HepG2 (cell line): ENCODE results near the gene SLC15A3. TPM values are rescaled to one million over a fixed set of nuclear protein-coding genes. Genes with fewer than 3 reads are reported as not detected.

Source experiments
- ATAC-seq: fragments of 200-7000 bp; cut with Tn5 transposase; 3 replicates; pipeline ENCODE4 v1.9.1; 2020; ENCODE audit warnings: mild to moderate bottlenecking, moderate library complexity
- BruUV-seq: library from RNA; stranded (reverse); fragments of 400-500 nt; replicated peaks from 2 replicates; lab custom pipeline; 2021; lab: Mats Ljungman, UMichigan
- CTCF ChIA-PET: fragments of 300-600 bp; formaldehyde crosslinking; extraction: SDS; loops from one replicate; lab custom pipeline; 2021; ENCODE audit warnings: low total read pairs, inconsistent platforms, low intra/inter-chr PET ratio; lab: Yijun Ruan, JAX
- POLR2A ChIA-PET: fragments of 350-600 bp; sonication (Branson Sonifier 250); formaldehyde crosslinking; loops from one replicate; lab custom pipeline; 2020; ENCODE audit warnings: antibody characterized with exemption, inconsistent platforms; lab: Yijun Ruan, JAX
- DNase-seq: peaks from one replicate; pipeline ENCODE4 v3.0.0-alpha.2; 2015; ENCODE audit warnings: low spot score
- FAIRE-seq: peaks from 3 replicates; lab custom pipeline; 2011; peaks lifted over from hg19 to GRCh38; lab: Jason Lieb, UNC
- H2AFZ ChIP-seq: one replicate; pipeline ENCODE4 v1.6.1; 2011; ENCODE audit warnings: low read length, inconsistent platforms
- H3K27ac ChIP-seq: fragments of 300-600 bp; 3 replicates; pipeline ENCODE4 v1.8.0; 2011; ENCODE audit warnings: mixed run types, mild to moderate bottlenecking, mixed read lengths, low read length, inconsistent platforms; ENCODE audit not compliant: insufficient read depth; ENCODE audit errors: extremely low read length
- H3K27me3 ChIP-seq, 2 experiments: fragments of 200-600 bp in 1 of 2; 2 replicates in 1 of 2; 3 replicates in 1 of 2; pipeline versions ENCODE4 v1.6.0 to v1.8.0; 2011; ENCODE audit warnings: low read length in 2 of 2, mild to moderate bottlenecking in 2 of 2, moderate library complexity in 2 of 2, inconsistent platforms in 1 of 2; ENCODE audit not compliant: insufficient read depth in 2 of 2, control insufficient read depth in 1 of 2
- H3K36me3 ChIP-seq, 2 experiments: fragments of 200-600 bp in 1 of 2; replicated peaks in 1 of 2; 2 replicates in 1 of 2; 3 replicates in 1 of 2; pipeline versions ENCODE4 v1.5.1 to v1.8.0; 2011; ENCODE audit warnings: low read length in 2 of 2, inconsistent platforms in 1 of 2; ENCODE audit not compliant: insufficient read depth in 2 of 2, control insufficient read depth in 1 of 2
- H3K4me1 ChIP-seq: 2 replicates; pipeline ENCODE4 v1.5.1; 2012; ENCODE audit warnings: low read length, inconsistent platforms; ENCODE audit not compliant: insufficient read depth
- H3K4me2 ChIP-seq: 2 replicates; pipeline ENCODE4 v1.6.0; 2011; ENCODE audit warnings: low read depth, low read length, inconsistent platforms
- H3K4me3 ChIP-seq, 3 experiments: fragments of 200-600 bp in 1 of 3; sonication (generic), shearing (Covaris generic) in 1 of 3; replicated peaks in 1 of 3; 2 replicates each; pipeline ENCODE4 v1.5.1; 2011 to 2016; ENCODE audit warnings: low read length in 3 of 3, inconsistent platforms in 2 of 3, low read depth in 2 of 3, mild to moderate bottlenecking in 2 of 3, control low read depth in 1 of 3, mixed read lengths in 1 of 3; ENCODE audit not compliant: insufficient read depth in 1 of 3
- H3K79me2 ChIP-seq: one replicate; pipeline ENCODE4 v1.6.1; 2011; ENCODE audit warnings: low read length, inconsistent platforms; ENCODE audit not compliant: insufficient read depth
- H3K9ac ChIP-seq: 2 replicates; pipeline ENCODE4 v1.6.0; 2011; ENCODE audit warnings: mild to moderate bottlenecking, low read depth, low read length, inconsistent platforms; ENCODE audit not compliant: insufficient read depth
- H3K9me3 ChIP-seq: 2 replicates; pipeline ENCODE4 v1.5.1; 2012; ENCODE audit warnings: mild to moderate bottlenecking, low read length
- H4K20me1 ChIP-seq: 2 replicates; pipeline ENCODE4 v1.6.0; 2011; ENCODE audit warnings: inconsistent platforms, mild to moderate bottlenecking, low read length, moderate library complexity; ENCODE audit not compliant: insufficient read depth
- ARID2 ChIP-seq: sonication (generic); formaldehyde crosslinking; IDR thresholded peaks from 2 replicates; pipeline ENCODE4 v1.8.1; 2022; ENCODE audit warnings: mild to moderate bottlenecking, missing genetic modification reagents, borderline replicate concordance
- GATAD1 ChIP-seq: IDR thresholded peaks from 2 replicates; pipeline ENCODE4 v1.6.1; 2016; ENCODE audit warnings: missing genetic modification reagents, missing compliant biosample characterization
- HHEX ChIP-seq: IDR thresholded peaks from 2 replicates; pipeline ENCODE4 v1.6.1; 2016; ENCODE audit warnings: control low read depth
- HIVEP1 ChIP-seq: sonication (generic); formaldehyde crosslinking; IDR thresholded peaks from 2 replicates; pipeline ENCODE4 v1.4.0; 2020; ENCODE audit warnings: mild to moderate bottlenecking, missing genetic modification reagents
- KLF13 ChIP-seq: sonication (generic); formaldehyde crosslinking; IDR thresholded peaks from 2 replicates; pipeline ENCODE4 v1.4.0; 2020; ENCODE audit warnings: mild to moderate bottlenecking, missing genetic modification reagents
- MEF2D ChIP-seq: sonication (generic); formaldehyde crosslinking; IDR thresholded peaks from 2 replicates; pipeline ENCODE4 v1.5.1; 2020; ENCODE audit warnings: mild to moderate bottlenecking, missing genetic modification reagents
- MIXL1 ChIP-seq: IDR thresholded peaks from 2 replicates; pipeline ENCODE4 v1.6.1; 2016
- PHF20 ChIP-seq: sonication (generic); formaldehyde crosslinking; IDR thresholded peaks from 2 replicates; pipeline ENCODE4 v1.5.0; 2020; ENCODE audit warnings: mild to moderate bottlenecking, missing genetic modification reagents
- POLR2AphosphoS2 ChIP-seq: IDR thresholded peaks from 2 replicates; pipeline ENCODE4 v1.6.1; 2011; ENCODE audit warnings: low read depth, low read length, improper control_type of control experiment
- SCMH1 ChIP-seq: sonication (generic); formaldehyde crosslinking; IDR thresholded peaks from 2 replicates; pipeline ENCODE4 v1.9.0; 2021; ENCODE audit warnings: missing genetic modification reagents, mild to moderate bottlenecking, borderline replicate concordance
- ZFP1 ChIP-seq: IDR thresholded peaks from 2 replicates; pipeline ENCODE4 v1.6.1; 2016
- ZNF256 ChIP-seq: sonication (generic); formaldehyde crosslinking; conservative IDR thresholded peaks from 2 replicates; pipeline ENCODE4 v1.4.0; 2020; ENCODE audit warnings: missing genetic modification reagents
- ZNF326 ChIP-seq: sonication (generic); formaldehyde crosslinking; IDR thresholded peaks from 2 replicates; pipeline ENCODE4 v1.4.0; 2020; ENCODE audit warnings: missing genetic modification reagents, borderline replicate concordance
- ZNF383 ChIP-seq: sonication (generic); formaldehyde crosslinking; IDR thresholded peaks from 2 replicates; pipeline ENCODE4 v1.4.0; 2020; ENCODE audit warnings: missing genetic modification reagents, mild to moderate bottlenecking, borderline replicate concordance
- ZNF407 ChIP-seq: sonication (generic); formaldehyde crosslinking; IDR thresholded peaks from one replicate; pipeline ENCODE4 v1.5.1; 2020; ENCODE audit warnings: mild to moderate bottlenecking, missing genetic modification reagents; ENCODE audit errors: not compliant biosample characterization
- ZSCAN29 ChIP-seq: sonication (generic); formaldehyde crosslinking; conservative IDR thresholded peaks from 2 replicates; pipeline ENCODE4 v1.4.0; 2020; ENCODE audit warnings: mild to moderate bottlenecking, missing genetic modification reagents
- WGBS: methylation state at CpG from one replicate; pipeline ENCODE4 v1.1.6; 2017; ENCODE audit warnings: low lambda C conversion rate; 5-methylcytosine and 5-hydroxymethylcytosine counted together
- in situ Hi-C: cut with HindIII; loops from 2 replicates; pipeline ENCODE4 v1.10.0; 2017; ENCODE audit warnings: low pct_unique_long_range_greater_than_20kb; ENCODE audit not compliant: extremely low pct_ligation_motif_present
- intact Hi-C: fragments of 100-400 bp; cut with micrococcal nuclease; formaldehyde crosslinking; loops from one replicate; pipeline ENCODE4 v1.10.0; 2022; ENCODE audit not compliant: unreplicated experiment
- polyA plus RNA-seq, 8 experiments: library from polyadenylated mRNA; depleted of rRNA in 3 of 8; stranded (reverse) in 7 of 8; unstranded in 1 of 8; fragments of >200 nt; fragmentation: Illumina TruSeq in 4 of 8; extraction: Trizol in 4 of 8; gene quantifications; 2 replicates each; pipeline versions ENCODE4 v1.2.1 to v1.2.3, GENCODE V29; 2011 to 2016; ENCODE audit warnings: low read depth in 4 of 8, missing spikeins in 1 of 8, mixed read lengths in 1 of 8; ENCODE audit not compliant: insufficient read depth in 1 of 8
- total RNA-seq, 5 experiments: library from RNA; depleted of rRNA; stranded (reverse); fragments of >200 nt; fragmentation: Illumina TruSeq; extraction: Trizol; gene quantifications; 2 replicates each; pipeline ENCODE4 v1.2.3, GENCODE V29; 2016; ENCODE audit warnings: low read depth in 1 of 5
- TF ChIP-seq, protein P1 (sequence below): IDR thresholded peaks from 2 replicates; pipeline ENCODE4 v1.6.1; 2012; ENCODE audit warnings: inconsistent platforms
- TF ChIP-seq, protein P2 (sequence below): IDR thresholded peaks from 2 replicates; pipeline ENCODE4 v1.6.1; 2016; ENCODE audit warnings: low read depth, borderline replicate concordance

SLC15A3 gene
- total and polyA plus RNA-seq, 2 of the 13 experiments (the other 11 are each of a cell fraction or from before 2014, with no cell fraction given), result 0.45 to 0.77 TPM

- no peak for TF ChIP-seq MIXL1 (CRISPR knock-in tag)
- no peak for TF ChIP-seq GATAD1 (CRISPR knock-in tag)
- no peak for TF ChIP-seq ZNF383 (CRISPR knock-in tag)
- TF ChIP-seq, all 625 proteins: peak for 0
Measured at GRCh38 chr11:60960405-60960804, 8.4 kb upstream of the SLC15A3 start (continued).

- FAIRE-seq (no peak), DNase-seq (no peak), ATAC-seq (no peak)
- no peak overlapping the region for H2AFZ ChIP-seq
- peaks cover 0 to 18% of the 10 kb centered on the region in 2 experiments; a peak in 3 of 5 replicates for H3K27me3 ChIP-seq
- no peak overlapping the region for H3K4me2 ChIP-seq
- intact Hi-C loops (no loop called here), in situ Hi-C loops (no loop called here)
- no TSS peak for BruUV-seq
- H3K4me1 ChIP-seq, result no peaks in the 10 kb centered on the region
- no peak overlapping the region for H3K9ac ChIP-seq
- H3K79me2 ChIP-seq, result no peaks in the 10 kb centered on the region
- ChIA-PET POLR2A (interaction anchor here (0.6 kb wide), 1 partner anchor 678 kb away, joined by 3 read pairs; no protein-coding TSS in a partner anchor), CTCF (no interaction called here)
- 10% methylated on average over 4 of the region's 6 CpGs for WGBS
- H3K4me3 ChIP-seq, result no peak overlapping the region
- no peaks in the 10 kb centered on the region for H3K36me3 ChIP-seq
- H4K20me1 ChIP-seq, result no peaks in the 10 kb centered on the region
- H3K9me3 ChIP-seq, result no peaks in the 10 kb centered on the region
- no peak overlapping the region for H3K27ac ChIP-seq
- no peak for TF ChIP-seq ZFP1 (CRISPR knock-in tag)
- no peak for TF ChIP-seq MEF2D (CRISPR knock-in tag)
- no peak for TF ChIP-seq ZNF256
- no peak for TF ChIP-seq KLF13 (CRISPR knock-in tag)
- TF ChIP-seq, protein P1, sequence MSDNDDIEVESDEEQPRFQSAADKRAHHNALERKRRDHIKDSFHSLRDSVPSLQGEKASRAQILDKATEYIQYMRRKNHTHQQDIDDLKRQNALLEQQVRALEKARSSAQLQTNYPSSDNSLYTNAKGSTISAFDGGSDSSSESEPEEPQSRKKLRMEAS, result no peak
- no peak for TF ChIP-seq POLR2AphosphoS2
- TF ChIP-seq PHF20 (CRISPR knock-in tag), result no peak
- TF ChIP-seq HIVEP1, result no peak
- TF ChIP-seq ZSCAN29, result no peak
- TF ChIP-seq ZNF407 (CRISPR knock-in tag), result no peak
- TF ChIP-seq ZNF326, result no peak
- no peak for TF ChIP-seq ARID2
- TF ChIP-seq, protein P2, sequence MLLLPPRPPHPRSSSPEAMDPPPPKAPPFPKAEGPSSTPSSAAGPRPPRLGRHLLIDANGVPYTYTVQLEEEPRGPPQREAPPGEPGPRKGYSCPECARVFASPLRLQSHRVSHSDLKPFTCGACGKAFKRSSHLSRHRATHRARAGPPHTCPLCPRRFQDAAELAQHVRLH (CRISPR knock-in tag), result no peak
- TF ChIP-seq SCMH1 (CRISPR knock-in tag), result no peak
- no peak for TF ChIP-seq HHEX (CRISPR knock-in tag)
Measured at GRCh38 chr11:60959431-60959830, 7.5 kb upstream of the SLC15A3 start.
